CD4-positive, CD25-positive, alpha-beta regulatory T cell (primary cell): ENCODE results near the gene FTCD. TPM values are rescaled to one million over a fixed set of nuclear protein-coding genes. Genes with fewer than 3 reads are reported as not detected.

Experiments used
- ATAC-seq, 2 donors: fragments of 150-1000 bp; cut with Tn5 transposase; one replicate each; pipeline ENCODE4 v1.10.0; 2021; ENCODE audit warnings: low read depth in 2 of 2, moderate number of reproducible peaks in 2 of 2, moderate library complexity in 1 of 2
- DNase-seq, 3 donors: peaks; one replicate each; pipeline versions ENCODE4 v3.0.0 to v3.0.0-alpha.2; 2012 to 2022; ENCODE audit warnings: mixed read lengths in 1 of 3
- H3K27ac ChIP-seq: one replicate; pipeline ENCODE4 v1.7.0; 2013; ENCODE audit warnings: mild to moderate bottlenecking, low read length; ENCODE audit not compliant: insufficient read depth, poor library complexity, severe bottlenecking
- H3K27me3 ChIP-seq: one replicate; pipeline ENCODE4 v1.7.0; 2013; ENCODE audit warnings: low read length; ENCODE audit not compliant: control insufficient read depth, insufficient read depth
- H3K36me3 ChIP-seq: one replicate; pipeline ENCODE4 v1.7.0; 2013; ENCODE audit warnings: mild to moderate bottlenecking, low read length, moderate library complexity; ENCODE audit not compliant: control insufficient read depth, insufficient read depth
- H3K4me1 ChIP-seq: 2 replicates; pipeline ENCODE4 v1.7.0; 2013; ENCODE audit warnings: mild to moderate bottlenecking, low read length; ENCODE audit not compliant: insufficient read depth, control insufficient read depth, poor library complexity, severe bottlenecking
- H3K4me3 ChIP-seq: one replicate; pipeline ENCODE4 v1.7.0; 2013; ENCODE audit warnings: low read depth, mild to moderate bottlenecking, low read length, moderate library complexity
- H3K9me3 ChIP-seq, 2 experiments: 1 replicate in 1 of 2; 2 replicates in 1 of 2; pipeline ENCODE4 v1.7.0; 2013; ENCODE audit warnings: low read length in 2 of 2, mild to moderate bottlenecking in 1 of 2, moderate library complexity in 1 of 2; ENCODE audit not compliant: control insufficient read depth in 2 of 2
- H3K27ac Mint-ChIP-seq, 3 donors: one replicate each; pipeline ENCODE4 v1.8.0; 2020 to 2022; ENCODE audit warnings: mild to moderate bottlenecking in 3 of 3, mixed read lengths in 3 of 3, moderate library complexity in 2 of 3
- H3K27me3 Mint-ChIP-seq: one replicate; pipeline ENCODE4 v1.8.0; 2022; ENCODE audit warnings: mild to moderate bottlenecking, mixed read lengths
- H3K36me3 Mint-ChIP-seq: one replicate; pipeline ENCODE4 v1.8.0; 2020; ENCODE audit warnings: mixed read lengths
- H3K4me1 Mint-ChIP-seq, 4 donors: one replicate each; pipeline ENCODE4 v1.8.0; 2020 to 2022; ENCODE audit warnings: mixed read lengths in 4 of 4, mild to moderate bottlenecking in 1 of 4
- H3K4me3 Mint-ChIP-seq, 4 donors: one replicate each; pipeline ENCODE4 v1.8.0; 2020 to 2022; ENCODE audit warnings: mild to moderate bottlenecking in 4 of 4, mixed read lengths in 4 of 4, moderate library complexity in 3 of 4
- H3K9me3 Mint-ChIP-seq, 7 donors: one replicate each; pipeline ENCODE4 v1.8.0; 2020 to 2022; ENCODE audit warnings: mixed read lengths in 7 of 7, mild to moderate bottlenecking in 3 of 7, moderate library complexity in 2 of 7
- polyA plus RNA-seq, 4 donors: library from polyadenylated mRNA; unstranded; fragments of 300-500 nt; fragmentation: Illumina TruSeq; gene quantifications; one replicate each; pipeline ENCODE4 v1.2.3, GENCODE V29; 2021
- total RNA-seq: library from RNA; stranded (reverse); gene quantifications from one replicate; pipeline ENCODE4 v1.2.3, GENCODE V29; 2022

FTCD gene
- total and polyA plus RNA-seq, 5 donors from 2014 or later: 0.38 TPM; not detected in 4

- no peak for DNase-seq
- Mint-ChIP-seq H3K4me1 (peaks cover 0 to 8% (median 2%) of the 10 kb centered on the region in 4 donors), H3K9me3 (no peaks in the 10 kb centered on the region), H3K27ac (no peak overlapping the region), H3K4me3 (no peak overlapping the region), H3K36me3 (peaks cover 11% of the 10 kb centered on the region), H3K27me3 (no peaks in the 10 kb centered on the region)
- Histone ChIP-seq H3K27me3 (no peaks in the 10 kb centered on the region), H3K36me3 (peaks cover 11% of the 10 kb centered on the region), H3K27ac (no peak overlapping the region), H3K4me3 (no peak overlapping the region), H3K9me3 (no peaks in the 10 kb centered on the region), H3K4me1 (no peaks in the 10 kb centered on the region)
- ATAC-seq: no peak
Measured at GRCh38 chr21:46189959-46190490, 34.6 kb upstream of the FTCD start.

- Mint-ChIP-seq H3K9me3 (no peaks in the 10 kb centered on the region), H3K4me3 (no peak overlapping the region), H3K27ac (peak overlapping the region in 2 of 3 donors; percentile 14 to 63), H3K36me3 (peaks cover 10% of the 10 kb centered on the region), H3K4me1 (peaks cover 0 to 11% (median 4%) of the 10 kb centered on the region in 4 donors), H3K27me3 (no peaks in the 10 kb centered on the region)
- H3K4me1 ChIP-seq: peaks cover 4% of the 10 kb centered on the region
- H3K27ac ChIP-seq: no peak overlapping the region
- no peak overlapping the region for H3K4me3 ChIP-seq
- peaks cover 7% of the 10 kb centered on the region for H3K36me3 ChIP-seq
- ATAC-seq (no peak), DNase-seq (no peak)
- no peaks in the 10 kb centered on the region for H3K27me3 ChIP-seq
- no peaks in the 10 kb centered on the region for H3K9me3 ChIP-seq
Measured at GRCh38 chr21:46189213-46189958, 34.0 kb upstream of the FTCD start.

DNA sequence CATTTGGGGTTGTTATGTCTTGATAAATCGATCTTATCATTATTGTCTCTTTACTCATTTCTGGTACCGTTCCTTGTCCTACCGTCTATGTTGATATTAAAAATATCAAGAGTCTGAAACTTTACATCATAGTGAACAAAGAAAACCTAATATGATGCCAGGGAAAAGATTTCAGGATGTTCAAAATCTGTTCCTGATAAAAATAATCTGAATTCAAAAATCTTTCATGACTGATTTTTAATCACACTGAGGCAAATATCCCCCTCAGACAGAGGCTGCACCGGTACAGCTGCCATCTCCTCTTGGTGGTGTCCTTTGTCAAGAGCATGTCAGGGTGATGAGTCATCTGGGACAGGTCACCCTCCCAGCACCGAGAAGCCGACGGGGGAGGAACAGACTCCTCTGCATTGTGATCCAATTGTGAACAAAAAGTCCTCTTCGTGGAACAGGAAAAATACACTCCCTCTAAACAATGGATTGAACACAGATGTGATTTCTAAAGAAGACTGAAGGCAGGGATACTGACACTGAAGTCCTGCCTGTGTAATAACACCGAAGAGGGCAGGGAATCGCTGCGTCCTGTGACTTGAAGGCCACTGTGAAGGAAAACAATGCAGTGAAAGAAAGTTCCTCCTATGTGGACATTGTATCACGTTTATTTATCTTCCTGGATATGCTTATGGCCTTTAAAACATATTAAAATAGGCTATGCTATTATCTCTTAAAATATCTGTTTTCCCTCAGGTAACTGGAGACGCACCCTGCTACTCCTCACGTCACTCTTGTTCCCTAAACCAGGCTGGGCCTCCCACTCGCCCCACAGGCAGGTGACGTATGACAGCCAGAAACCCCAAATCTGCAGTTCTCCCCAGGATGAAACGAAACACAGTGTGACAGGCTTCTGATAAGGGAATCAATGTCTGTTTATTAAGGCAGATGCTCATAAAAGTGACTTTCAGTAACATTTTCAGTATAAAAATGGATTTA lies 33.1 kb upstream of the FTCD start:
- Mint-ChIP-seq H3K4me1 (peaks cover 0 to 11% (median 4%) of the 10 kb centered on the region in 4 donors), H3K9me3 (no peaks in the 10 kb centered on the region), H3K27ac (peak overlapping the region in 1 of 3 donors; percentile 63), H3K4me3 (peak overlapping the region in 1 of 4 donors; percentile 41), H3K36me3 (peaks cover 2% of the 10 kb centered on the region), H3K27me3 (no peaks in the 10 kb centered on the region)
- ATAC-seq (no peak), DNase-seq (no peak)
- H3K4me3 ChIP-seq: no peak overlapping the region
- peaks cover 1% of the 10 kb centered on the region for H3K36me3 ChIP-seq
- H3K27ac ChIP-seq: no peak overlapping the region
- H3K27me3 ChIP-seq: no peaks in the 10 kb centered on the region
- H3K4me1 ChIP-seq: peaks cover 10% of the 10 kb centered on the region
- no peaks in the 10 kb centered on the region for H3K9me3 ChIP-seq

DNA sequence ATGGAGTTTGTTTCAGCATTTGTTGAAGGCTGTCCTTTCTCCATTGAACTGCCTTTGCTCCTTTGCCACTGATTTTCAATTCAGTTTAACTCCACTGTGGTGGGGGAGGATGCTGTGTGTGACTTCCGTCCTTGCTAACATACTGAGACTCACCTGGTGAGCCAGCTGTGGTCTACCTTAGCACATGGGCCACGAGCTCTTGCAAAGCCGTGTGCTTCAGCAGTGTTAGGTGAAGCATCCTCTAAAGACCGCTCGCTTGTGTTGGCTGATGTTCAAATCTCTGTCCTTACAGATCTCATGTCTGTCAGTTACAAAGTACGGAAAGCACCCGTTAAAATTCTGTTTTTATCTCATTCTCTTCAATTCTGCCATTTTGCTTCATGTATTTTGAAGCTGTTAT lies 32.4 kb upstream of the FTCD start:
- Histone ChIP-seq H3K27ac (no peak overlapping the region), H3K4me3 (no peak overlapping the region), H3K36me3 (no peaks in the 10 kb centered on the region), H3K4me1 (peaks cover 10% of the 10 kb centered on the region), H3K27me3 (no peaks in the 10 kb centered on the region), H3K9me3 (no peaks in the 10 kb centered on the region)
- no peak for DNase-seq
- no peaks in the 10 kb centered on the region for H3K36me3 Mint-ChIP-seq
- peak overlapping the region in 1 of 4 donors; percentile 41 for H3K4me3 Mint-ChIP-seq
- no peaks in the 10 kb centered on the region for H3K9me3 Mint-ChIP-seq
- peaks cover 0 to 13% (median 5%) of the 10 kb centered on the region in 4 donors for H3K4me1 Mint-ChIP-seq
- ATAC-seq: no peak
- no peak overlapping the region for H3K27ac Mint-ChIP-seq
- no peaks in the 10 kb centered on the region for H3K27me3 Mint-ChIP-seq

DNA sequence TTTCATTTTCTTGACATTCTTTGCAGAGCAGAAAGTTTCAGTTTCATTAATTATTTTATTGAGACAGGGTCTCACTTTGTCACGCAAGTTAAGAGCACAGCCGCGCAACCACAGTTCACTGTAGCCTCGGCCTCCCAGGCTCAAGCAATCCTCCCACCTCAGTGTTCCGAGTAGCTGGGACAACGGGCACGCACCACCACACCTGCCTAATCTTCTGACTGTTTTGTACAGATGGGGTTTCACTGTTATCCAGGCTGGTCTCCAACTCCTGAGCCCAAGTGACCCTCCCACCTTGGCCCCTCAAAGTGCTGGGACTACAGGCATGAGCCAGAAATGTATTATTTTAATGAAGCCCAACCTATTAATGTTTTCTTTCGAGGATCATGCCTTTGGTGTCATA lies 31.9 kb upstream of the FTCD start:
- no peak overlapping the region for H3K4me3 ChIP-seq
- ATAC-seq (no peak), DNase-seq (no peak)
- Mint-ChIP-seq H3K4me1 (peaks cover 0 to 15% (median 5%) of the 10 kb centered on the region in 4 donors), H3K27ac (peak overlapping the region in 1 of 3 donors; percentile 48), H3K27me3 (no peaks in the 10 kb centered on the region), H3K36me3 (no peaks in the 10 kb centered on the region), H3K9me3 (no peaks in the 10 kb centered on the region), H3K4me3 (no peak overlapping the region)
- no peaks in the 10 kb centered on the region for H3K27me3 ChIP-seq
- no peaks in the 10 kb centered on the region for H3K36me3 ChIP-seq
- no peaks in the 10 kb centered on the region for H3K9me3 ChIP-seq
- H3K27ac ChIP-seq: no peak overlapping the region
- peaks cover 10% of the 10 kb centered on the region for H3K4me1 ChIP-seq

DNA sequence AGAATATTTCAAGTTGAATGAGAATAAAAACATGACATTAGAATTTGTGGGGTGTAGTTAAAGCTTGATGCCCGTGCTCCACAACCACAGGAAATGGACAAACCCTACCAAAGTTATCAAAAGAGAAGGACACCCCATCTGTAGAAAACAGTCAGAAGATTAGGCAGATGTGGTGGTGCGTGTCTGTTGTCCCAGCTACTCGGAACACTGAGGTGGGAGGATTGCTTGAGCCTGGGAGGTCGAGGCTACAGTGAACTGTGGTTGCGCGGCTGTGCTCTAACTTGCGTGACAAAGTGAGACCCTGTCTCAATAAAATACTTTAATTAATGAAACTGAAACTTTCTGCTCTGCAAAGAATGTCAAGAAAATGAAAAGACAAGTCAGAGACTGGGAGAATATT lies 30.3 kb upstream of the FTCD start:
- Histone ChIP-seq H3K4me1 (peaks cover 10% of the 10 kb centered on the region), H3K4me3 (no peak overlapping the region), H3K9me3 (no peaks in the 10 kb centered on the region), H3K27ac (no peak overlapping the region), H3K27me3 (no peaks in the 10 kb centered on the region), H3K36me3 (no peaks in the 10 kb centered on the region)
- Mint-ChIP-seq H3K27ac (peak overlapping the region in 1 of 3 donors; percentile 88), H3K4me3 (peak overlapping the region; percentile 46 to 90 (median 78)), H3K4me1 (peaks cover 0 to 15% (median 5%) of the 10 kb centered on the region in 4 donors), H3K36me3 (no peaks in the 10 kb centered on the region), H3K27me3 (no peaks in the 10 kb centered on the region), H3K9me3 (no peaks in the 10 kb centered on the region)
- no peak for DNase-seq
- ATAC-seq: no peak

GRCh38 chr21:46184625-46185555 lies 29.5 kb upstream of the FTCD start:
- H3K9me3 ChIP-seq: no peaks in the 10 kb centered on the region
- no peaks in the 10 kb centered on the region for H3K9me3 Mint-ChIP-seq
- DNase-seq (peak; percentile 63 to 77 (median 73)), ATAC-seq (peak; percentile 66 to 69)
- peak overlapping the region; percentile 86 for H3K27ac ChIP-seq
- H3K36me3 ChIP-seq: no peaks in the 10 kb centered on the region
- H3K4me3 Mint-ChIP-seq: peak overlapping the region; percentile 69 to 90 (median 88)
- H3K27me3 ChIP-seq: no peaks in the 10 kb centered on the region
- H3K4me1 ChIP-seq: peaks cover 10% of the 10 kb centered on the region
- peaks cover 0 to 15% (median 5%) of the 10 kb centered on the region in 4 donors for H3K4me1 Mint-ChIP-seq
- no peaks in the 10 kb centered on the region for H3K27me3 Mint-ChIP-seq
- peak overlapping the region; percentile 62 for H3K4me3 ChIP-seq
- H3K27ac Mint-ChIP-seq: peak overlapping the region in 2 of 3 donors; percentile 48 to 88
- H3K36me3 Mint-ChIP-seq: no peaks in the 10 kb centered on the region
